HG02571 (cell line): ENCODE data around the gene PCDHGA1.

Experiments
- ATAC-seq: cut with Tn5 transposase; IDR thresholded peaks from one replicate; pipeline ENCODE4 v1.9.1; 2021; ENCODE audit warnings: mild to moderate bottlenecking, moderate library complexity; ENCODE audit not compliant: unreplicated experiment

Gene PCDHGA1

GRCh38 chr5:141528291-141528984 is 198.1 kb downstream of the PCDHGA1 start:
- ATAC-seq, result no peak

DNA sequence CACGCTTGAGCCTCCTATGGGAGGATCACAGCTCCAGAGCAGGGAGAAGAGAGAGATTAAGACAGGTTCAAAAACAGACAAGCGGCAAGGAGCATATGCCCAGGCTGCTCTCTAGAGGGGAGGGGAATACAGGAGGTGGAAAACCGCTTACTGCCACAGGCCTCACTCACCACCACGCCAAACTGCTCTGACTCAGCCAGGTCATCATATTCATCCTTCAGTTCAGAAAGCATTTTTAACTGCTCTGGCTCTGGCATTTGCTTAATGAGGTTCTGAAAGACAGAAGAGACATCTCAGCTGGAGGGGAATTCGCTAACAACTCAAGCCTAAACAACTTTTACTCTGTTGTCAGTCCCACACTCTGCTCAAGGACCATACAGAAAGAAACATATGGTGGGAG is 198.7 kb downstream of the PCDHGA1 start:
- peak; percentile 40 for ATAC-seq

- ATAC-seq, result no peak
Observed at GRCh38 chr5:141529873-141530272, 199.6 kb downstream of the PCDHGA1 start.

DNA sequence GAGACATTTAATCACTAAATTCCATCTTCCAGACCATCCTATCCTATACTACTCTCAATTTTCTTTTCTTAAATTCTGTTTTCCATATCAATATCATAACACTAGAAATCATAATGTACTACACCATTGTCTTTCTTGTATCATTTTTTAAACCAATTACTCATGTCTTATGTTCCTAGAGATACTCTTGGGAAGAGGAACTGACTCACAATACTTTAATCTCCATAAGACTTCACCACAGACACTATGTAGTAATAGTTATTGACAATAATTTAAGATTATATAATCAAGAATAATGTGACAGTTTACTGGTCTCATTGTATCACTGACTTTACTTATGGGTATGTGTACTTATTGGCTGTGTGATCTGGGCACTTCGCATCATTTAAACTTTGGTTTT is 202.4 kb downstream of the PCDHGA1 start:
- no peak for ATAC-seq

GRCh38 chr5:141533897-141534296 is 203.6 kb downstream of the PCDHGA1 start:
- no peak for ATAC-seq

- ATAC-seq, result no peak
Observed at GRCh38 chr5:141534492-141535213, 204.3 kb downstream of the PCDHGA1 start.

GRCh38 chr5:141543053-141543452 is 212.7 kb downstream of the PCDHGA1 start:
- ATAC-seq, result no peak

GRCh38 chr5:141547488-141547887 is 217.2 kb downstream of the PCDHGA1 start:
- no peak for ATAC-seq

DNA sequence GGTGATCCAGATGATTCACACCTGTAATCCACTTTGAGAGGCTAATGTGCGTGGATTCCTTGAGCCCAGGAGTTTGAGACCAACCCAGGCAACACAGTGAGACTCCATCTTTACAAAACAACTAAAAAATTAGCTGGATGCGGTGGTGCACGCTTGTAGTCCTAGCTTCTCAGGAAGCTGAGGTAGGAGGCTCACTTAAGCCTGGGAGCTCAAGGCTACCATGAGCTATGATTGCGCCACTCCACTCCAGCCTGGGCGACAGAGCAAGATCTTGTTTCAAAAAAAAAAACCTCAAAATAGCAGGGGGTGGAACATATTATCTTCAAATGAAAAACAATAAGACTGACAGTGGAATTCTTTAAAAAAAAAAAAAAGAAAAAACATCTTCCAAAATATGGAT is 217.6 kb downstream of the PCDHGA1 start:
- ATAC-seq, result no peak

GRCh38 chr5:141557681-141558136 is 227.4 kb downstream of the PCDHGA1 start:
- no peak for ATAC-seq

- ATAC-seq, result no peak
Observed at GRCh38 chr5:141558150-141558549, 227.8 kb downstream of the PCDHGA1 start.

DNA sequence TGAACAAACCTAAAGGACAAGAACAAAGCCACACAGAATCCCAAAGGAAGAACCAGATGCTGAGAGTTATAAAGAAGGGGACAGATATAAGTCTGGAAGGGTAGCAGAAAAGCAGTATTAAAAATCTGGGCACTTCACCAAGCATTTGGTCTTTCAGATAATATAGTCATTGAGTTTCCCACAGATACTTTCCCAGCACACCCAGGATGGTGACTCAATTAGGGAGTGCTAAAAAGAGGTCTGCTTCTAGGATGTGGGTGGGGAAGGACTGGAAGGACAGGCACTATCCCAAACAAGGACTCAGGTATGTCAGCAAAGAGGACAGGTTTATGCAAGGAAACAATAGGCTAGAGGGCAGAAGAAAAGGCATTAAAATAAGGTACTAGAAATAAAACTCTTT is 229.1 kb downstream of the PCDHGA1 start:
- ATAC-seq, result no peak

- no peak for ATAC-seq
Observed at GRCh38 chr5:141560151-141560550, 229.8 kb downstream of the PCDHGA1 start.

- ATAC-seq, result no peak
Observed at GRCh38 chr5:141560725-141561483, 230.6 kb downstream of the PCDHGA1 start.
